ENCODE data around the gene NUAK1.

The NUAK1 gene

GRCh38 chr12:106044773-106045172, 94.0 kb downstream of the NUAK1 start:
- ATAC-seq = peak; percentile 88
- 0 out of 2 replicates have a peak, but pooled peaks have one; percentile 15 for TF ChIP-seq TOX (CRISPR knock-in tag; IDR thresholded peaks at IDR 0.05; ENCODE audit: borderline replicate concordance)
- TF ChIP-seq ZFP3 (CRISPR knock-in tag; IDR thresholded peaks at IDR 0.05) = peak; percentile 91
- peak; percentile 78; the same call in 1 of the 2 replicates for TF ChIP-seq GLIS3 (CRISPR knock-in tag; IDR thresholded peaks at IDR 0.05)
- TF ChIP-seq SNAI2 (CRISPR knock-in tag; IDR thresholded peaks at IDR 0.05) = peak; percentile 68; the same call in 1 of the 2 replicates
- no peak for TF ChIP-seq ZNF565 (CRISPR knock-in tag; conservative IDR thresholded peaks at IDR 0.05; ENCODE audit: low read depth)
- TF ChIP-seq CREB5 (CRISPR knock-in tag; IDR thresholded peaks at IDR 0.05; ENCODE audit: low read depth) = peak; percentile 86
- peak; percentile 68; the same call in 1 of the 2 replicates for TF ChIP-seq ESRRG (CRISPR knock-in tag; IDR thresholded peaks at IDR 0.05)
- no peak for TF ChIP-seq ZNF8 (CRISPR knock-in tag; IDR thresholded peaks at IDR 0.05)
- 0 out of 2 replicates have a peak, but pooled peaks have one; percentile 17 for TF ChIP-seq TSHZ2 (CRISPR knock-in tag; IDR thresholded peaks at IDR 0.05)
- no peak for TF ChIP-seq PPARA (CRISPR knock-in tag; IDR thresholded peaks at IDR 0.05; ENCODE audit: borderline replicate concordance)
- TF ChIP-seq TCF4 (CRISPR knock-in tag; IDR thresholded peaks at IDR 0.05; ENCODE audit: borderline replicate concordance) = peak; percentile 78; the same call in 1 of the 2 replicates
- 0 out of 2 replicates have a peak, but pooled peaks have one; percentile 40 for TF ChIP-seq CSDC2 (CRISPR knock-in tag; IDR thresholded peaks at IDR 0.05)
- TF ChIP-seq POU6F1 (CRISPR knock-in tag; IDR thresholded peaks at IDR 0.05; ENCODE audit: borderline replicate concordance, low read depth) = no peak
- peak; percentile 97 for TF ChIP-seq ISL1 (CRISPR knock-in tag; IDR thresholded peaks at IDR 0.05)
- no peak for TF ChIP-seq ZC3H10 (CRISPR knock-in tag; IDR thresholded peaks at IDR 0.05)

- TF ChIP-seq ISL1 (CRISPR knock-in tag; IDR thresholded peaks at IDR 0.05) (no peak), RARB (CRISPR knock-in tag; IDR thresholded peaks at IDR 0.05) (no peak), ZFP3 (CRISPR knock-in tag; IDR thresholded peaks at IDR 0.05) (no peak), OSR1 (CRISPR knock-in tag; IDR thresholded peaks at IDR 0.05) (no peak), ARNTL (CRISPR knock-in tag; IDR thresholded peaks at IDR 0.05; ENCODE audit: borderline replicate concordance, low read depth) (no peak), TCF4 (CRISPR knock-in tag; IDR thresholded peaks at IDR 0.05; ENCODE audit: borderline replicate concordance) (no peak), CSDC2 (CRISPR knock-in tag; IDR thresholded peaks at IDR 0.05) (no peak), ZNF565 (CRISPR knock-in tag; conservative IDR thresholded peaks at IDR 0.05; ENCODE audit: low read depth) (no peak), ZC3H10 (CRISPR knock-in tag; IDR thresholded peaks at IDR 0.05) (no peak), ZNF8 (CRISPR knock-in tag; IDR thresholded peaks at IDR 0.05) (no peak), SNAI2 (CRISPR knock-in tag; IDR thresholded peaks at IDR 0.05) (no peak), POU6F1 (CRISPR knock-in tag; IDR thresholded peaks at IDR 0.05; ENCODE audit: borderline replicate concordance, low read depth) (no peak)
- ATAC-seq = no peak
Observed at GRCh38 chr12:106042037-106042436, 96.7 kb downstream of the NUAK1 start.

GRCh38 chr12:106040521-106040920, 98.2 kb downstream of the NUAK1 start:
- TF ChIP-seq CREB5 (CRISPR knock-in tag; IDR thresholded peaks at IDR 0.05; ENCODE audit: low read depth) (no peak), ZFP30 (CRISPR knock-in tag; IDR thresholded peaks at IDR 0.05) (no peak), OSR1 (CRISPR knock-in tag; IDR thresholded peaks at IDR 0.05) (no peak), TOX (CRISPR knock-in tag; IDR thresholded peaks at IDR 0.05; ENCODE audit: borderline replicate concordance) (no peak), ISL1 (CRISPR knock-in tag; IDR thresholded peaks at IDR 0.05) (no peak), ZC3H10 (CRISPR knock-in tag; IDR thresholded peaks at IDR 0.05) (no peak), ZNF565 (CRISPR knock-in tag; conservative IDR thresholded peaks at IDR 0.05; ENCODE audit: low read depth) (no peak), ARNTL (CRISPR knock-in tag; IDR thresholded peaks at IDR 0.05; ENCODE audit: borderline replicate concordance, low read depth) (no peak), PATZ1 (CRISPR knock-in tag; IDR thresholded peaks at IDR 0.05; ENCODE audit: borderline replicate concordance) (no peak), ZNF8 (CRISPR knock-in tag; IDR thresholded peaks at IDR 0.05) (no peak), ESRRG (CRISPR knock-in tag; IDR thresholded peaks at IDR 0.05) (no peak)
- ATAC-seq = no peak

Measured in SK-N-SH treated with all-trans-retinoic acid at 6 μM for 48 hours (cell line).